SU-DHL-6 (cell line): ENCODE measurements around the gene GARRE1.

Experiments used
- CTCF ChIP-seq: fragments of 200-600 bp; sonication (generic); IDR thresholded peaks from one replicate; pipeline ENCODE4 v1.5.1; 2017; ENCODE audit warnings: antibody characterized with exemption, mild to moderate bottlenecking, low read length, moderate library complexity; ENCODE audit not compliant: insufficient read depth, poor library complexity, severe bottlenecking
- EZH2phosphoT487 ChIP-seq: fragments of 200-600 bp; sonication (generic), shearing (Covaris generic); conservative IDR thresholded peaks from 2 replicates; pipeline ENCODE4 v1.6.1; 2018; ENCODE audit warnings: mild to moderate bottlenecking, antibody characterized with exemption, low read length, moderate library complexity, mixed read lengths

- TF ChIP-seq CTCF = no peak
- no peak for TF ChIP-seq EZH2phosphoT487
Measured at GRCh38 chr19:34300962-34301361, 46.6 kb downstream of the GARRE1 start.
